GM21786 (cell line): ENCODE results near the gene CD101.
"Not testable (repeated sequence)": the region's sequence is repeated elsewhere in the genome, so short reads cannot be mapped to it uniquely, and the experiment has no call there.

Source experiments
- ATAC-seq: cut with Tn5 transposase; IDR thresholded peaks from one replicate; pipeline ENCODE4 v1.9.1; 2021; ENCODE audit not compliant: unreplicated experiment

The CD101 gene, protein sequence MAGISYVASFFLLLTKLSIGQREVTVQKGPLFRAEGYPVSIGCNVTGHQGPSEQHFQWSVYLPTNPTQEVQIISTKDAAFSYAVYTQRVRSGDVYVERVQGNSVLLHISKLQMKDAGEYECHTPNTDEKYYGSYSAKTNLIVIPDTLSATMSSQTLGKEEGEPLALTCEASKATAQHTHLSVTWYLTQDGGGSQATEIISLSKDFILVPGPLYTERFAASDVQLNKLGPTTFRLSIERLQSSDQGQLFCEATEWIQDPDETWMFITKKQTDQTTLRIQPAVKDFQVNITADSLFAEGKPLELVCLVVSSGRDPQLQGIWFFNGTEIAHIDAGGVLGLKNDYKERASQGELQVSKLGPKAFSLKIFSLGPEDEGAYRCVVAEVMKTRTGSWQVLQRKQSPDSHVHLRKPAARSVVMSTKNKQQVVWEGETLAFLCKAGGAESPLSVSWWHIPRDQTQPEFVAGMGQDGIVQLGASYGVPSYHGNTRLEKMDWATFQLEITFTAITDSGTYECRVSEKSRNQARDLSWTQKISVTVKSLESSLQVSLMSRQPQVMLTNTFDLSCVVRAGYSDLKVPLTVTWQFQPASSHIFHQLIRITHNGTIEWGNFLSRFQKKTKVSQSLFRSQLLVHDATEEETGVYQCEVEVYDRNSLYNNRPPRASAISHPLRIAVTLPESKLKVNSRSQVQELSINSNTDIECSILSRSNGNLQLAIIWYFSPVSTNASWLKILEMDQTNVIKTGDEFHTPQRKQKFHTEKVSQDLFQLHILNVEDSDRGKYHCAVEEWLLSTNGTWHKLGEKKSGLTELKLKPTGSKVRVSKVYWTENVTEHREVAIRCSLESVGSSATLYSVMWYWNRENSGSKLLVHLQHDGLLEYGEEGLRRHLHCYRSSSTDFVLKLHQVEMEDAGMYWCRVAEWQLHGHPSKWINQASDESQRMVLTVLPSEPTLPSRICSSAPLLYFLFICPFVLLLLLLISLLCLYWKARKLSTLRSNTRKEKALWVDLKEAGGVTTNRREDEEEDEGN

DNA sequence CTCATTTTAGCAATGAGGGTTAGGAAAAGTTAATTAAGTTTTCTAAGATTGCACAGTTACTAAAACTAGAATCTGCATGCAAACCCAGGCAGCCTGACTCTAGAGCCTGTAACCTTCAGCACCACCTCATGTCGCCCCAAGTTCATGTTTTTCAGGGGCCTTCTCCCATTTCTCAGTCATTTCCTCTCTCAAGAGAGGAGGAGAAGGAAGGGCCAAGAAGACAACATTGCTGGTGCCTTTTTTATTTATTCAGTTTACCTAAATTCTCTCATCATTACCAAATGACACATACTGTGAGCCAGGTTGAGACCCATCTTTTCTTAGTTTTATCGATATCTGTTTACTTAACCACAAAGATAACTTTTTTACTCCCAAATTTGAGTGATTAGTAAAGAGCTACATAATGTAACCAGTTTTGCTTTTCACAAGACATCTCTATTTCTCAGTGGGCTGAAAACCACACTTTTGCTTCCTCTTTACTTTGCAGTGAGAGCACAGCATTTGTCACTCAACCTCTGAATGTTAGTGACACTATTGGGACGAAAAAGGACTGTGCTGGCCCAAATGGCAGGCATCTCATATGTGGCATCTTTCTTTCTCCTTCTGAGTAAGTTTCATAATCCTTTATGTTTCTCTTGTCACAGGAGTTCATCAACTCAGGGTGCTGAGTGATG lies at the start of gene CD101:
CD101 (plus strand) TSS at position 507 of the 674 bp plus-strand sequence; CDS start at position 565, 58 bp downstream.
- ATAC-seq, result peak; percentile 92

DNA sequence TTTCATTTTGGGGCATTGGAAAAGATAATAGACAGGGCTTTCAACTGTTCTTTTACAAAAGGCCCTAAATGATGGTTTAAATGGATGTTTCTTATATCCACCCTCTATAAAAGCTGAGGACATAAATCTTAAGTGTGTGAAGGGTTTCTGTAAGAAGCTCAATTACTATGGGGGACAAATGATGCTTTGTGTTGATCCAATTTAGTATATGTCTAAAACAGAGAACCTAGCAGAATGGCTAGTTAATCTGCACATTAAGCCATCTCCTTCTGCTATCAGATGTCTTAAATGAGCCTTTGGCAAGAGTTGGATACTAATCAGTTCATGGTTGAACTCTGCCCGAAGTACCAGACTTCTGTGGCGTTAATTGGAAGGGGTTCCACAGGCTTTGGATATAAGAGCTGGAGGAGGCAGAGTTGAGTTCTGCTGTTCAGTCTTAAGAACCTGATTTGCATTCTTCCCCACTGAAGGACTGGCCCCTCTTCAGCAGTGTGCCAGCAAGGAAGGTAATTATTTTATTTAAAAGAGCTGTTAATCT lies 48.8 kb upstream of the CD101 start:
- no peak for ATAC-seq

DNA sequence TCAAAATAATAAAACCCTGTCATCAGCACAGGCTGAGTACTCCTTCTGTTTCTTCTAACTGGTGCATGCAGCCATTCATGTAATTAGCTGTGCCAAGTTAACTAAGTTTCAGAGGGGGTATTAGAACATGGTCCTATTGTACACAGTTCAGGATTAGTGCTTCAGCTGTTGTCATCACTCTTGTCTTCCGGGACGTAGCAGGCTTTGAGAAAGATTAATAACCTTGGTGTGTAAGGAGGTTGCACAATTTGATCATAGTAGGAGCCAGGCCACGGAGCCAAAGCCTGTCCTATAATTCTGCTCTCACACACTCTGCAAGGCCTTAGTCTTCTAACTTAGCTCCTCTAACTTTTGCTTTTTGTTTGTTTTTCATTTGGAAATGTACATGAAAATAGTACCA lies 47.1 kb upstream of the CD101 start:
- ATAC-seq, result no peak

GRCh38 chr1:116956378-116956777 lies 45.2 kb upstream of the CD101 start:
- ATAC-seq, result no peak

- no peak for ATAC-seq
These were observed 43.9 kb upstream of the CD101 start for GRCh38 chr1:116957646-116958045.

- ATAC-seq, result no peak
These were observed 43.5 kb upstream of the CD101 start for GRCh38 chr1:116958110-116958509.

DNA sequence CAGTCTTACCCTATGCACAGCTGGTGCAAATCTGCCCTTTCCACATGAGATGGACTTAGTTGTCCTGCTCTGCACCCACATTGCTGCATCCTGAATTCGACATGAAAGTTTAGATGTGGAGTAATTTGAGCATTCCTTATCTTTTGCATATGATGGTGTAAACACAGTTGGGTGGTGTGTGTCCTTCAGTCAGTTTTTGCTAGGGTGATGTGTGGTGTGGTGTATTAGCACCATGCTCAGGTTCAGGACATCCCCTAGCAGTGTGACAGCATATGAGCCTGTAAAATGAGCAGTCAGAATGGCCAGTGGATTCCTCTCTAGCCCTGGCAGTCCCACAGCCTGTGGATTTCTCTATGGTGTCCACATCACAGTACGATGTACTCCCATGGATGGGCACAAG lies 42.6 kb upstream of the CD101 start:
- no peak for ATAC-seq

DNA sequence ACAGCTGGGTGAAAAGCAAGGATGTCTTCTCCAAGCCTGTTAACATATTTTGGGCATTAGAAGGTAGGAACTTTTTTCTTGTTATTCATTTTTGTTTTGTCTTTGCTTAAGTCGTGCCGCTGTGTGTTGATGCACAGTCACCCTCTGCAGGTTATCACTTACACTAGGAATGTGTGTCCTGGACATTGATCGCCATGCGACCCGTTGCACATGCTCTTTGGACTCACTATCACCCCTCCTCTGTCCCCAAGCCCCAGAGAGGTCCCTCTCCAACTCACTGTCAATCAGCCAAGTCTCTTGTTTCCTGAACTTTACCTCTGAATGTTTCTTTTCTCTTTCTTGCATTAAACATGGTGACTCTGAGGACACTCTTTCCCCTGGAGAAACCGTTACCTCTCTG lies 40.0 kb upstream of the CD101 start:
- no peak for ATAC-seq

DNA sequence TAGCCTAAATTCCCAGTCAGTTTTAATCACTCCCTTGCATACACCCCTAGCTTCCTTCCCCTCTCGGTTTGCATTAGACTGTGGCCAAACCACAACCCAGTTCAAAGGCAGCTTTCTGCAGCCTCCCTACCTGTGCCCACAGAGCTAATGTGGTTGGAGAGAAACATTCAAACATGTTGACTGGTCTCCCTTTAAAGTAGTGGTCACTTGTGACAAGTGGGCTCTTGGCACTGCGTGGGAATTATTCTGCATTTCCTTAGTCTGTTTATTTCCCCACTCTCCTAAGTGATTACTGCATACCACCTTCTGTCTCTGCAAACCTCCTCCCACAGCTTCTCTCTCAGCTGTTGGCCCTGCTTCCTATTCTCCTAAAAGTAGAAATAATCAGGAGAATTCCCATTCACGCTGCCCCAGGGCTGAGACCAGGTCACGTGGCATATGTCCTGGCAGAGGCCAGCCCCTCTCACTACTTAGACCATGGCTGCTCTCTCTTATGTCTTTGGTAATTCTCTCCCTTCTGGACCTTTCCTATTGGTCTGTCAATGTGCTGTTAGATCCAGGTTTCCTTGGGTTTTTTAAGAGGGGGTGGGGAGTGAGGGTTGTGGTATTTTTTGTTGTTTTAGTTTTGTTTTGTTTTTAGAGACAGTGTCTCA lies 38.4 kb upstream of the CD101 start:
- ATAC-seq, result no peak

DNA sequence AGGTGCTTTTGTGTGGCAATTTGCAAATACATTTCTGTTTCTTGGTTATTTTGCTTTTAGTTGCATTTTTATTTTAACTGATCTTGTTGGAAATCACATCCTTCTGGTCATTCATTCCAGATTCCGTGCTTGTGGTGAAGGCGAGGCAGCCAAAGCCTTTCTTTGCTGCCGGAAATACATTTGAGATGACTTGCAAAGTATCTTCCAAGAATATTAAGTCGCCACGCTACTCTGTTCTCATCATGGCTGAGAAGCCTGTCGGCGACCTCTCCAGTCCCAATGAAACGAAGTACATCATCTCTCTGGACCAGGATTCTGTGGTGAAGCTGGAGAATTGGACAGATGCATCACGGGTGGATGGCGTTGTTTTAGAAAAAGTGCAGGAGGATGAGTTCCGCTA lies 34.8 kb upstream of the CD101 start:
- ATAC-seq, result no peak

DNA sequence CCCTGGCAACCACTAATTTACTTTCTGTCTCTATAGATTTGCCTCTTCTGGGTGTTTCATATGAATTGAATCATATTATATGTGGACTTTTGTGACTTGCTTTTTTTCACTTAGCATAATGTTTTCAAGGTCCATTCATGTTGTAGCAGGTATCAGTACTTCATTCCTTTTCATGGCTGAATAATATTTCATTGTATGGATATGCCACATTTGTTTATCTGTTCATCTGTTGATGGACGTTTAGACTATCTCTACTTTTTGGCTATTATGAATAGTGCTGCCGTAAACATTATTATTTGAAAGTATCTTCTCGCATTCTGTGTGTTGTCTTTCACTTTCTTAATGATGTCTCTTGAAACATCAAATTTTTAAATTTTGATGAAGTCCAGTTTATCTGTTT lies 32.8 kb upstream of the CD101 start:
- ATAC-seq, result no peak

GRCh38 chr1:116971258-116971860 lies 30.2 kb upstream of the CD101 start:
- no peak for ATAC-seq

DNA sequence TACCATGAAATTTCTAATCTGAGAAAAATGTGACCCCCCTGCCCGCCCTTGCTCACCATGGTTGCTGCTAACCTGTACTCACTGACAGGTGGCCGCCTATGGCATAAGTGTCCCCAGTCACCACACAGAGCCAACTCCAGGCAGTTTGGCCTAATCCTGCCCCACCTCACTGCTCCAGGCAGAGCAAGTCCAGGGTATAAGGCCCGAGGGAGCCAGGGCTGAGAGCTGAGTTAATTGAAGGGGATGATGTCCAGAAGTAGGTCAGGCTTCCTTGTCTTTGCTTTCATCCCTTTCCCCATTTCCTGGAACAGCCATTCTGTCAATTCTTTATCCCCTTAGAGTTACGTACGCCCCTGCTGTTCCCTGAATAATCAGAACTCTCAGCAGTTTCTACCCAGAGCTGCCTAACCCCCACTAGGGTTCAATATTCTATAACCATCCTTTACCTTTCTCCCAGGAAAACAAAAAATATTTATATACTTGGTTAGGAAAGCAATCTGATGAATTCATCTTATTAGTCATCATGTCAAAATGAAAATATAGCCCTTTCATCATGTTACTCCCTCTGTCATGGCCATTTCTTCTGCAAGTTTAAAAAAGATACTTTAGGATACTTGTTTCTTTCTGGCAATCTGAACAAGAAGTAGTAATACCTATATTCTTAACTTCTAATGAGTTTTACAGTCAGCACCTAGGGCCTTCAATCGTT lies 29.4 kb upstream of the CD101 start:
- no peak for ATAC-seq

GRCh38 chr1:116972674-116973030 lies 28.9 kb upstream of the CD101 start:
- ATAC-seq, result no peak

GRCh38 chr1:116980309-116980708 lies 21.3 kb upstream of the CD101 start:
- not testable (repeated sequence) for ATAC-seq

DNA sequence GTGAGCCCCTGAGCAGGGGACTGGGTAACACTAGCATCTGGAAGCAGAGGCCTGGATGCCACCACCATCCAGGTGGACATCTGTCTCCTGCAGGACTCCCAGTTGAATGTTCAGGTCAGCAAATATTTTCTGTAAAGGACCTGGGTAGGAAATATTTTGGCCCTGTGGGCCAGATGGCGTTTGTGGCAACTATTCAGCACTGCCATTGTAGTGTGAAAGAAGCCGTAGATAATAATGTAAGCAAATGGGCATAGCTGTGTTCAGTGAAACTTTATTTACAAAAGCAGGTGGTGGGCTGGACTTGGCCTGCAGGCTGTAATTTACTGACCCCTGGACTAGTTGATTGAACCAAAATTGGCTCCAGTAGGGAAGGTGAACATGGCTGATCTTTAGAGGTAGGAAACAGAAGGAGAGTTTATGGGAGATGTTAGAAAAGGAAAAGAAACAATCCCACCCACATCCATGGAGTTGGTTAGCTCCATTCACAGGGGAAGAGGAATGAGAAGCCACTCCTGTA lies 20.0 kb upstream of the CD101 start:
- no peak for ATAC-seq

DNA sequence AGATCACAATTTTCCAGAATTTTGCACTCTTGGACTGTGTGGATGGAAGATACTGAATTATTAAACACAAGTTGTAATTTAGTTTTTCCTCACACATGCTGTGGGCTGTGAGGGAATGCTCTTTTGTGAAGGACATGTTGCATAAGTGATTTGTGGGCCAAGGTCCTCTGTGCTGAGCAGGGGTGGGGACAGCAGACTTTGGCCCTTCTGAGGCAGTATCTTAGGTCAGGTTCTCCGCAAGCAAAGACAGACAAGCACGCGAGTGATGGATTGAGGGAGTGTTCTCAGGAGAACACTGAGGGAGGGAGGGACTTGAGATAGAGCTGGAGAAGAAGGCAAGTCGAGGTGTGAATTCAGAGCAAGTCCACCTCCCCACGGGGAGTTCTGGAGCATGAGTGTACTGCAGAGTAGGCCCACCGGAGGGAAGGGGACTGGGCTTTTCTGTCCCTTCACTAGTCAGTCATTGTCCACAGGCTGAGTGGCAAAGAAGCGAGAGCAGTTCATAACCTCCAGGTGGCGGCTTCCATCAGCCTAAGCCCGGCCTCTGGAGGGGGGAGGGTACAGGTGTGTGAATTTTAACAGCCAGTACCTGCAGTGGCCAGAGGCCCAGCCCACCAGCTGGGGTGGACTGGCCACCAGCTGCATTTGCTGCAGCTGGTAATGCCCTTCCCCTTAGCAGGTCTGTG lies 19.1 kb upstream of the CD101 start:
- no peak for ATAC-seq

DNA sequence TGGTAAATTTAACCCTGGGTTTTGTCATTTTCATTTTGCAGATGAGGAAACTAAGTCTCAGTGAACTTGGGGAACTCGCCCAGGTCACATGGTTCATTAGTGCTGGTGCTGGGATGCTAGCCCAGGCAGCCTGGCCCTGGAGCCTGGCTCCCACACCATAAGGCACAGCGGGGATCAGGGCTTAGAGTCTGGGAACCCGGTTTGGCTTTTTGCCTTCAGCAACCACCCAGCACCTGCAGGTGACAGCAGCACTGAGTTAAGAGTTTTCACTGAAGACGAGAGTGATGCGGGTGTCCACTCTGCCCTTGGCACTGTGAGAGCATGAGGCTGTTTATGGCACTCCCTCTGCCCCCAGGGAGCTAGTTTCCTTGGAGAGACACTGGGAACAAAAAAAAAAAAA lies 18.4 kb upstream of the CD101 start:
- no peak for ATAC-seq

DNA sequence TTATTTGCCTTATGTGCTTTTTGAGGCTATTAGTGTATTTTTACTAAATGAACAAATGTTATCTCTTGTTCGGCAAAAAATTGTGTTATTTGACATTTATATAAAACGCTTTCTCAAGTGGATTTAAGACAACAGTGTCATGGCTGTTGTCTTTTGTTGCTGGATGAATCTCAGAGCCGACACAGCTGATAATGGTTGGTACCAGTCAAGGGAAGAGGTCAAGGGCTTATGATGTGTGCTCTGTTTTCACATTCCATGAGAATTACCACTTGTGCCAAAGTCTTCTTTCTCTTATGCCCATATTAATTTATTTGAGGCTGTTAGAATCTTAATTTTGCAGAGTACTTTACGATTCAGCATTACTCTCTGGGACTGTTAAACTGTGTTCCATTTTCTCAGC lies 17.9 kb upstream of the CD101 start:
- ATAC-seq, result no peak
